ENCODE results near the gene MYO5A.
A peak's percentile ranks its signal among the peaks of the same experiment; 100 is the strongest.

MYO5A gene

GRCh38 chr15:52326756-52327155, 201.9 kb downstream of the MYO5A start:
- ATAC-seq (replicated peaks) = no peak
- DNase-seq = no peak
- peaks cover 7% of the 10 kb centered on the region in 2 donors for H3K4me1 Mint-ChIP-seq (ENCODE audit: low read depth in 2 of 2)
- H3K27ac Mint-ChIP-seq = no peak overlapping the region
- no peak overlapping the region for H3K4me3 Mint-ChIP-seq
- H3K27me3 Mint-ChIP-seq = no peaks in the 10 kb centered on the region
- H3K36me3 Mint-ChIP-seq (ENCODE audit: insufficient read depth) = peaks cover 65% of the 10 kb centered on the region
- H3K9me3 Mint-ChIP-seq = no peaks in the 10 kb centered on the region

DNA sequence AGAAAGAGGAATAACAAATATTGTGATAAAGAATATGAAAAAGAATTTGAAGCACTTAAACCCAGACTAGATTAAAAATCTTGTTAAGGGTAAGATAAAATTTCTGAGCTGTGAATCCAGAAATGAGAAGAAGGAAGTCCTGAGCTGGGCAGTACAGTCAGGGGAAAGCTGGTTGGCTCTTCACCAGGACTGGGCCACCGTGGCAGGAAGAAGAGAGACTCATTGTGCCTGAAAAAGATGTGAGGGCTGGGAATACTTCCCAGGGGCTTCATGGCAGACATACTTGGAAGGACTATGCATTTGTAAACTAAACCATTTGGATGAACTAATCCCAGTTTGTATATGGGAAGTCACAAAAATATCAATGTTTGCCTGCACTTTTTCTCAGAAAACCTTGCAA, 204.6 kb downstream of the MYO5A start:
- Mint-ChIP-seq H3K9me3 (no peaks in the 10 kb centered on the region), H3K27me3 (no peaks in the 10 kb centered on the region), H3K4me3 (no peak overlapping the region), H3K36me3 (ENCODE audit: insufficient read depth) (peaks cover 75% of the 10 kb centered on the region), H3K4me1 (ENCODE audit: low read depth in 2 of 2) (no peaks in the 10 kb centered on the region), H3K27ac (no peak overlapping the region)
- ATAC-seq (replicated peaks) (no peak), DNase-seq (no peak)

- Mint-ChIP-seq H3K27ac (no peak overlapping the region), H3K4me3 (no peak overlapping the region), H3K4me1 (ENCODE audit: low read depth in 2 of 2) (no peaks in the 10 kb centered on the region), H3K36me3 (ENCODE audit: insufficient read depth) (peaks cover 83% of the 10 kb centered on the region), H3K27me3 (no peaks in the 10 kb centered on the region), H3K9me3 (no peaks in the 10 kb centered on the region)
- no peak for ATAC-seq (replicated peaks)
- DNase-seq = no peak
Observed at GRCh38 chr15:52318729-52319500, 209.8 kb downstream of the MYO5A start.

DNA sequence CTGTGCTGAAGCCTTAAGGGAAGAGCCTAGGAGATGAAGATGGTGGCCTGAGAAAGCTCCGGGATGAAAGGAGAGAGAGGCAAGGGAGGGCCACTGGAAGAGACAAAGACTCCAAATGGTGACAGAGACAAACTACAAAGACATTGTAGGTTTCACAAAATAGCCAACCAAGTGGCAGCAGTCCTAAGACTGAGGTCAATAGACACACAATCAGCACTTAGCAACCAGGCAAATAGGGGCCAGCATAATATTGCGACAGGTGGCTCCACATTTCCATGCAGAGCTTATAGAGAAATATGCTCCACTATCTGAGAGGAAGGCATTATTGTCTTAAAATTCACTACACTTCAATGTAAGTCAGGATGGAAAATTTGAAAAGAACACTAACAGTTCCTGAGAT, 211.0 kb downstream of the MYO5A start:
- ATAC-seq (replicated peaks) = no peak
- no peak overlapping the region for H3K27ac Mint-ChIP-seq

GRCh38 chr15:52317022-52317421, 211.7 kb downstream of the MYO5A start:
- Mint-ChIP-seq H3K9me3 (no peaks in the 10 kb centered on the region), H3K36me3 (ENCODE audit: insufficient read depth) (peaks cover 85% of the 10 kb centered on the region)

More for the DNA sequence above, 211.0 kb downstream of the MYO5A start:
- no peaks in the 10 kb centered on the region for H3K9me3 Mint-ChIP-seq
- H3K4me1 Mint-ChIP-seq (ENCODE audit: low read depth in 2 of 2) = no peaks in the 10 kb centered on the region
- no peak for DNase-seq
- H3K27me3 Mint-ChIP-seq = no peaks in the 10 kb centered on the region
- peaks cover 84% of the 10 kb centered on the region for H3K36me3 Mint-ChIP-seq (ENCODE audit: insufficient read depth)
- H3K4me3 Mint-ChIP-seq = no peak overlapping the region

GRCh38 chr15:52309154-52309548, 219.5 kb downstream of the MYO5A start:
- Mint-ChIP-seq H3K9me3 (no peaks in the 10 kb centered on the region), H3K4me1 (ENCODE audit: low read depth in 2 of 2) (peaks cover 0 to 2% of the 10 kb centered on the region in 2 donors), H3K4me3 (no peak overlapping the region), H3K36me3 (ENCODE audit: insufficient read depth) (peaks cover 40% of the 10 kb centered on the region), H3K27ac (no peak overlapping the region), H3K27me3 (no peaks in the 10 kb centered on the region)
- DNase-seq (no peak), ATAC-seq (replicated peaks) (no peak)

More at GRCh38 chr15:52317022-52317421, 211.7 kb downstream of the MYO5A start:
- Mint-ChIP-seq H3K27ac (no peak overlapping the region), H3K4me3 (no peak overlapping the region), H3K27me3 (no peaks in the 10 kb centered on the region), H3K4me1 (ENCODE audit: low read depth in 2 of 2) (no peaks in the 10 kb centered on the region)
- ATAC-seq (replicated peaks) (no peak), DNase-seq (no peak)

GRCh38 chr15:52308446-52309153, 220.1 kb downstream of the MYO5A start:
- no peak for ATAC-seq (replicated peaks)
- H3K27me3 Mint-ChIP-seq = no peaks in the 10 kb centered on the region
- H3K36me3 Mint-ChIP-seq (ENCODE audit: insufficient read depth) = peaks cover 35% of the 10 kb centered on the region
- no peak overlapping the region for H3K4me3 Mint-ChIP-seq
- H3K9me3 Mint-ChIP-seq = no peaks in the 10 kb centered on the region
- H3K4me1 Mint-ChIP-seq (ENCODE audit: low read depth in 2 of 2) = peaks cover 2 to 7% of the 10 kb centered on the region in 2 donors
- H3K27ac Mint-ChIP-seq = no peak overlapping the region
- DNase-seq = no peak

- H3K27ac Mint-ChIP-seq = no peak overlapping the region
- no peaks in the 10 kb centered on the region for H3K9me3 Mint-ChIP-seq
- peaks cover 27% of the 10 kb centered on the region for H3K36me3 Mint-ChIP-seq (ENCODE audit: insufficient read depth)
- ATAC-seq (replicated peaks) = no peak
- H3K27me3 Mint-ChIP-seq = no peaks in the 10 kb centered on the region
- no peak overlapping the region for H3K4me3 Mint-ChIP-seq
- peaks cover 4 to 7% of the 10 kb centered on the region in 2 donors for H3K4me1 Mint-ChIP-seq (ENCODE audit: low read depth in 2 of 2)
- DNase-seq = no peak
Observed at GRCh38 chr15:52307847-52308246, 220.8 kb downstream of the MYO5A start.

- Mint-ChIP-seq H3K9me3 (no peaks in the 10 kb centered on the region), H3K4me1 (ENCODE audit: low read depth in 2 of 2) (peaks cover 4 to 7% of the 10 kb centered on the region in 2 donors), H3K36me3 (ENCODE audit: insufficient read depth) (peaks cover 16% of the 10 kb centered on the region), H3K27me3 (no peaks in the 10 kb centered on the region), H3K27ac (no peak overlapping the region), H3K4me3 (no peak overlapping the region)
- ATAC-seq (replicated peaks) = no peak
- no peak for DNase-seq
Observed at GRCh38 chr15:52306270-52306669, 222.4 kb downstream of the MYO5A start.

DNA sequence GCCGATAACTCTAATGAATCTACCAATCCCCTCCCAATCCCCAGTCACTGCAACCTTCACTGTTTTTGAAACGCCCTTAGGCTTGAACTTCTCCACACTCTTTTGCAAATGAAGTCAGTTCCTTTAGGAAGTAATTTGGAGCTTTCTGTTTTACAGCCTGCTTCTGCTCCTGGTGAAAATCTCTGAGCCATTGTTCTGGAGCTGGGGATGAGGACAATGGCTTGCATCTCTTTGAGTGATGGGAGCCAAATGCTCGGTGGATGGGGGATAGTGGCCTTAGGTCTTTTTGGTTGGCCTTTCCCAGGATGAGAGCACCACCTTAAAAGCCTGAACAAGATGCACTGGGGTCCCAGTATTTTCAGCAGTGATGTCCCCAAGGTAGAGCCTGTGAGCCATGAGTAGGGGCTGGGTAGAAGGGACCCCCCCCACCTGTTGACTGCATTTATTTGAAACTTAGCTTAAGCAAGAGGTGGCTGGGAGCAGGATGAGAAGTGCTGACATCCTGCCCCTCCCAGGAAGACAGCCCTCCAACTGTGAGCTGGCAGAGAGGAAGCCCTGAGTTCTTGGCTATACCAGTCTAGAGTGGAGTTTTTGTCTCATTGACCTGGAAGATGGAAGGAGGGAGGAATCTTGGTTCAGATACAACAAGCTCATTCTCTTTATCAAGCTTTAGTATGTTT, 225.4 kb downstream of the MYO5A start:
- Mint-ChIP-seq H3K27me3 (no peaks in the 10 kb centered on the region), H3K36me3 (ENCODE audit: insufficient read depth) (peaks cover 5% of the 10 kb centered on the region), H3K4me3 (no peak overlapping the region), H3K27ac (peak overlapping the region in 1 of 2 donors; percentile 79), H3K4me1 (ENCODE audit: low read depth in 2 of 2) (peaks cover 4 to 7% of the 10 kb centered on the region in 2 donors), H3K9me3 (no peaks in the 10 kb centered on the region)
- ATAC-seq (replicated peaks) = no peak
- no peak for DNase-seq

DNA sequence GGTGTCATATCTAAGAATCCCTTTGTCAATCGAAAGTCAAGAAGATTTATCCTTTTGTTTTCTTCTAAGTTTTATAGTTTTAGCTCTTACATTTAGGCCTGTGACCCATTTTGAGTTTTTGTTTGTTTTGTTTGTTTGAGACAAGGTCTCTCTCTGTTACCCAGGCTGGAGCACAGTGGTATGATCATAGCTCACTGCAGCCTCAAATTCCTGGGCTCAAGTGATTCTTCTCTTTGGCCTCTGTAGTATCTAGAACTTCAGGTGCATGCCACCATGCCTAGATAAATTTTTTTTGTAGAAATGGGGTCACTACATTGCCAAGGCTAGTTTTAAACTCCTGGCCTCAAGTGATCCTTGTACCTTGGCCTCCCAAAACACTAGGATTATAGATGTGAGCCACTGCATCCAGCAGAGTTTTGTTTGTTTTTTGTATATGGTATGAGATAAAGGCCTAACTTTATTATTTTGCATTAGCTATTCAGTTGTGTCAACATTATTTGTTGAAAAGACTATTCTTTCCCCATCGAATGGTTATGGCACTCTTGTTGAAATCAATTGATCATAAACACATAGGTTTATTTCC, 227.3 kb downstream of the MYO5A start:
- ATAC-seq (replicated peaks) = no peak
- no peak overlapping the region for H3K27ac Mint-ChIP-seq
- DNase-seq = no peak
- peaks cover 3 to 4% of the 10 kb centered on the region in 2 donors for H3K27me3 Mint-ChIP-seq
- no peak overlapping the region for H3K4me3 Mint-ChIP-seq
- H3K36me3 Mint-ChIP-seq (ENCODE audit: insufficient read depth) = peaks cover 8% of the 10 kb centered on the region
- H3K4me1 Mint-ChIP-seq (ENCODE audit: low read depth in 2 of 2) = peaks cover 4 to 7% of the 10 kb centered on the region in 2 donors
- H3K9me3 Mint-ChIP-seq = no peaks in the 10 kb centered on the region

DNA sequence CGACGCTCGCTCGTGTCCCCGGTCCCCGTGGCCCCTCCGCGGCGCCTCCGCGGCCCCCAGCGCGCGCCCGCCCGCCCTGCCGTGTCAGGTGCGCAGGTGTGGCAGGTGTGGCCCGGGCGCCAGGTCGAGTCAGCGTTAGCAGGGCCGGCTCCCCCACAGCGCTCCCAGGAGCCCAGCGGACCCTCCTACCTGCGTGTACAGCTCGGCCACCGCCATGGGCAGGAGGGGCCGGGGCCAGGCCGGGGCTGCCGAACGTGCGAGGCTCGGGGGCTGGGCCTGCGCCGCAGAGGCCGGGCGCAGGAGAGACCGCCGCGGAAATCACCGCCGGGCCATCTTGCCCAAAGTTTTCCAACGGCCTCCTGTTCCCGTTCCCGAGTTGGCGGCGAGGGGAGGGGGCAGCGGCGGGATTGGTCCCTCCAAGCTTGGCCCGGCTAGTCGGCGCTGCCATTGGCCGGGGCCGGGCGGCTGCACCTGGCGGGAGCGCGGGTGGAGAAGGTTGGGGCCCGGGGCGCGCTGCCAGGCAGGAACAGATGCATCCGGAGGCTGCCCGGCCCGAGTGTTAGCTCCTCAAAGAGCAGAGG, 233.2 kb downstream of the MYO5A start, which contains the start of gene MYO5C:
TSS of gene MYO5C (minus strand) at position 384 of the 581 bp plus-strand sequence. CDS start at position 216, 168 bp downstream.
- peaks cover 0 to 3% of the 10 kb centered on the region in 2 donors for H3K4me1 Mint-ChIP-seq (ENCODE audit: low read depth in 2 of 2)
- H3K4me3 Mint-ChIP-seq = peak within 1 kb of the TSS; percentile 40 to 53
- peak; percentile 16 for ATAC-seq (replicated peaks)
- H3K27ac Mint-ChIP-seq = no peak within 1 kb of the TSS
- no peaks in the 10 kb centered on the region for H3K9me3 Mint-ChIP-seq
- H3K36me3 Mint-ChIP-seq (ENCODE audit: insufficient read depth) = peaks cover 6% of the 10 kb centered on the region
- H3K27me3 Mint-ChIP-seq = peaks cover 31 to 36% of the 10 kb centered on the region in 2 donors
- DNase-seq = no peak

DNA sequence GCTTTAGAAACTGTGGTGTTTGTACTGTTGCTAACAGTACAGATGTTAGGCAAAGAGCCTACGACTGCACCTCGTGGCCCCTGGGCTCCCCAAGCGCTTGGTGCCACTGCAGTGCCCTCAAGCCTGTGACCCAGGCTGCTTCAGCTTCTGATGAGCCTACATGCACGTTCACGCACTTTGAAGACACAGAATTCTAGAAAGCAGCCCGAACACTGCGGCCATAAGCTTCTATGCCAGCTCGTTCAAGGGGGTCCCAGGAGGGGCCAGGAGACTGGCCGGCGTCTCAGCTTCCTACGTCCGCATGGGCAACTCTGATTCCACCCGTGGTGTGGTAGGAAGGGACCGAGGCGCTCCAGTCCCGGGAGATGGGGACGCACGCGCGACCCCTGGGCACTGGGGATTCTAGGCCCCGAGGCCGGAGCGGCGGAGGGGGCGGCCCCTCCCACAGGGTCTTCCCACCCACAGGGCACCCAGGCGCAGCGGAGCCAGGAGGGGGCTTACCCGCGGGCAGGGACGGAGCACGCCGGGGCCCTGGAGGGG, 233.7 kb downstream of the MYO5A start:
- peaks cover 6% of the 10 kb centered on the region for H3K36me3 Mint-ChIP-seq (ENCODE audit: insufficient read depth)
- no peaks in the 10 kb centered on the region for H3K9me3 Mint-ChIP-seq
- H3K27ac Mint-ChIP-seq = no peak overlapping the region
- peaks cover 31 to 36% of the 10 kb centered on the region in 2 donors for H3K27me3 Mint-ChIP-seq
- H3K4me3 Mint-ChIP-seq = peak overlapping the region; percentile 40 to 53
- DNase-seq = no peak
- ATAC-seq (replicated peaks) = no peak
- peaks cover 0 to 3% of the 10 kb centered on the region in 2 donors for H3K4me1 Mint-ChIP-seq (ENCODE audit: low read depth in 2 of 2)
